Measurements from ENCODE around the gene KRIT1.

KRIT1 gene

DNA sequence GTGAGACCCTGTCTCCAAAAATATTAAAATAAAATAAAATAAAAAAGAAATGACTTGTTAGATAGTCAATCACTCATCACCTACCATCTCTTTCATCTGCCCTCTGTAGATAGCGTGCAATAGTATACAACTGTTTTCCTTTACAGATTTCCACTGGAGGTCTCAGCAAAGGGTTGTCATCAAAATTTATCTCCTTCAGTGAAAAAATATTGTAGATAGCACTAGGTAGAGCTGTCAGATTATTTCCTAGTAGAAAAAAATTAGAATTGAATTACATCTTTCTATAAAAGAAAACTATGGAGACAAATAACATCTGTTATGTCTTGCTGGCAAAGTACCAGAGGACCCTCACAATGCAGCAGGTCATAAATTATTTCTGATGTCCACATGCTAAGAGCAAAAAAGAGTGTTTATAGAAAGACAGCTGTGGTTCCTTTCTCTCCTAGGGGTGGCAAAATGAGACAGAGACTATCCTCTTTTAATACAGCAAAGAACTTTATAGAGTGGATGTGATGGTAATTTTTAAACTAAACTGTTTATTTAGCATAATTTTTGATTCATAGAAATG, 95.2 kb downstream of the KRIT1 start:
- DNase-seq, result no peak

DNA sequence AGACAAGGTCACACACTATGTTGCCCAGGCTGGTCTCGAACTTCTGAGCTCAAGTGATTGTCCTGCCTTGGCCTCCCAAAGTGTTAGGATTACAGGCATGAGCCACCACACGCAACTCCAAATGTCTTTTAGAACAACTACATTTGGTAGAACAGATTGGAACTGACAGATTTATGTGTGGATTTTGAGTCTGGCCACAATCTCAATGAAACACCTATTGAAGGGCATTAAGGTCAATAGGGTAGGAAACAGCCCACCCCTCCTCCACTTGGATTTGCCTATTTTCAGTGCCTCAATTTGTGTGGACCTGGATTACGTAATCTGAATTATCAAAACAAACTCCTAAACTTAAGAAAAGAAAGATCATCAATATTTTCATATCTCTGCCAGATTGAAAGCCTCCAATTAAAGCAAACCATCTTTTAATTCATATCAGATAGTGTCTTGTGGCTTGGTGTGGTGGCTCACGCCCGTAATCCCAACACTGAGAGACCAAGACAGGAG, 95.9 kb downstream of the KRIT1 start:
- DNase-seq, result no peak
